Adipocyte (in vitro differentiated cells): Measurements from ENCODE around the gene RPS10.
A peak's percentile ranks its signal among the peaks of the same experiment; 100 is the strongest.

Source experiments
- DNase-seq: peaks from one replicate; pipeline ENCODE4 v3.0.0-alpha.2; 2015; ENCODE audit warnings: low read depth
- H3K27me3 ChIP-seq: replicated peaks from 2 replicates; pipeline ENCODE4 v1.7.0; 2013; ENCODE audit warnings: mild to moderate bottlenecking, low read length, moderate library complexity; ENCODE audit not compliant: control insufficient read depth, insufficient read depth
- H3K36me3 ChIP-seq: 2 replicates; pipeline ENCODE4 v1.7.0; 2013; ENCODE audit warnings: low read length, mild to moderate bottlenecking, moderate library complexity; ENCODE audit not compliant: control insufficient read depth, insufficient read depth, severe bottlenecking
- H3K4me1 ChIP-seq: 2 replicates; pipeline ENCODE4 v1.7.0; 2013; ENCODE audit warnings: mild to moderate bottlenecking, low read length, moderate library complexity; ENCODE audit not compliant: control insufficient read depth, insufficient read depth
- H3K4me3 ChIP-seq: 2 replicates; pipeline ENCODE4 v1.7.0; 2013; ENCODE audit warnings: mild to moderate bottlenecking, low read length, moderate library complexity
- H3K9ac ChIP-seq: 2 replicates; pipeline ENCODE4 v1.7.0; 2013; ENCODE audit warnings: mild to moderate bottlenecking, low read length, moderate library complexity
- H3K9me3 ChIP-seq: 2 replicates; pipeline ENCODE4 v1.7.0; 2013; ENCODE audit warnings: mild to moderate bottlenecking, low read length, moderate library complexity; ENCODE audit not compliant: control insufficient read depth

RPS10 gene

DNA sequence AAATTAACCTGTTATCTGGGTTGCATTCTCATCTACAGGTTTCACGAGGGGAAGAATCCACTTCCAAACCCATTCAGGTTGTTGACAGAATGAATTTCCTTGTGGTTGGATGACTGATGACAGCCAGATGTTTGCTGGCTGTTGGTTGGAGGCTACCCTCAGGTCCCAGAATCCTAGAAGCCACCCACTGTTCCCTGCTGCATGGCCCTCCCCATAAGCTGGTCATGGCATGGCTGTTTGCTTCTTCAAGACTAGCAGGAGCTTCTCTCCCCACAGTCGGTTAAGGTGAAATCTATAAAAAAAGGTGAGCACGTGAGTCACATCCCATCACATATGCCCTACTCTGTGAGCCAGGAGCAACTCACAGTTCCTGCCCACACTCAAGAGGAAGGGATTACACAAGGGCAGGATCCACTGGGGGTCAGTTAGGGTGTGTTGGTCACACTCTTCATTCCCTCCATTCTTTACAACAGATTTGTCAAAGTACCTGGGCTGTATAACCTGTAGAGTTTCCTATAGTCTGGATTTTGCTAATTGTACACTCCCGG lies 19.5 kb upstream of the RPS10 start:
- Histone ChIP-seq H3K9me3 (no peaks in the 10 kb centered on the region), H3K9ac (no peak overlapping the region), H3K27me3 (peaks cover 23% of the 10 kb centered on the region), H3K36me3 (no peaks in the 10 kb centered on the region), H3K4me1 (no peaks in the 10 kb centered on the region), H3K4me3 (no peak overlapping the region)
- DNase-seq = no peak

DNA sequence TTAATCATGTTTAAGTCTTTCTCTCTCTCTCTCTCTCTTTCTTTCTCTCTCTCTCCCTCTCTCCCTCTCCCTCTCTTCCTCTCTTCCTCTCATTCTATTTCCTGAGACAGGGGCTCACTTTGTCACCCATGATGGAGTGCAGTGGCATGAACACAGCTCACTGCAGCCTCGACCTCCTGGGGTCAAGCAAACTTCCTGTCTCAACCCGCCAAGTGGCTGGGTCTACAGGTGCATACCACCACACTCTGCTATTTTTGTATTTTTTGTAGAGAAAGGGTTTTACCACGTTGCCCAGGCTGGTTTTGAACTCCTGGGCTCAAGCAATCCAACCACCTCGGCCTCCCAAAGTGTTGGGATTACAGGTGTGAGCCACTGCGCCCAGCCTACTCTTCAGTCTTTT lies 15.7 kb upstream of the RPS10 start:
- H3K9ac ChIP-seq = no peak overlapping the region
- no peak for DNase-seq
- H3K4me1 ChIP-seq = no peaks in the 10 kb centered on the region

GRCh38 chr6:34439442-34439841 lies 13.6 kb upstream of the RPS10 start:
- Histone ChIP-seq H3K4me3 (no peak overlapping the region), H3K9me3 (no peaks in the 10 kb centered on the region), H3K36me3 (no peaks in the 10 kb centered on the region), H3K9ac (no peak overlapping the region), H3K27me3 (no peaks in the 10 kb centered on the region), H3K4me1 (no peaks in the 10 kb centered on the region)
- no peak for DNase-seq

More for the DNA sequence above, 15.7 kb upstream of the RPS10 start:
- H3K27me3 ChIP-seq = peaks cover 3% of the 10 kb centered on the region
- H3K36me3 ChIP-seq = no peaks in the 10 kb centered on the region
- no peak overlapping the region for H3K4me3 ChIP-seq
- no peaks in the 10 kb centered on the region for H3K9me3 ChIP-seq

DNA sequence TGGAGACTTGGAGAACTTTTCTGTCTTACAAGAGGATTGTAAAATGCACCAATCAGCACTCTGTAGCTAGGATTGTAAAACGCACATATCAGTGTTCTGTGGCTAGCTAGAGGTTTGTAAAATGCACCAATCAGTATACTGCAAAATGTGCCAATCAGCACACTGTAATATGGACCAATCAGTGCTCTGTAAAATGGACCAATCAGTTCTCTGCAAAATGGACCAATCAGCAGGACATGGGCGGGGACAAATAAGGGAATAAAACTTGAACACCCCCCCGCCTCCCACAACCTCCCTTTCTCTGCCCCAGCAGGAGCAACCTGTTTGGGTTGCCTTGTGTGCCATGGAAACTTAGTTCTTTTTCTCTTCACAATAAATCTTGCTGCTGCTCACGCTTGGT lies 12.8 kb upstream of the RPS10 start:
- no peaks in the 10 kb centered on the region for H3K27me3 ChIP-seq
- DNase-seq = no peak
- no peaks in the 10 kb centered on the region for H3K9me3 ChIP-seq
- H3K36me3 ChIP-seq = no peaks in the 10 kb centered on the region
- no peaks in the 10 kb centered on the region for H3K4me1 ChIP-seq
- no peak overlapping the region for H3K9ac ChIP-seq
- H3K4me3 ChIP-seq = no peak overlapping the region

- DNase-seq = no peak
- H3K27me3 ChIP-seq = peaks cover 2% of the 10 kb centered on the region
- no peaks in the 10 kb centered on the region for H3K4me1 ChIP-seq
- H3K36me3 ChIP-seq = no peaks in the 10 kb centered on the region
- no peak overlapping the region for H3K9ac ChIP-seq
- H3K4me3 ChIP-seq = no peak overlapping the region
- H3K9me3 ChIP-seq = no peaks in the 10 kb centered on the region
These were observed 11.7 kb upstream of the RPS10 start for GRCh38 chr6:34437644-34437970.

GRCh38 chr6:34436803-34437643 lies 11.2 kb upstream of the RPS10 start:
- Histone ChIP-seq H3K36me3 (no peaks in the 10 kb centered on the region), H3K4me3 (no peak overlapping the region), H3K9me3 (no peaks in the 10 kb centered on the region), H3K9ac (no peak overlapping the region), H3K27me3 (peaks cover 6% of the 10 kb centered on the region), H3K4me1 (no peaks in the 10 kb centered on the region)
- no peak for DNase-seq

DNA sequence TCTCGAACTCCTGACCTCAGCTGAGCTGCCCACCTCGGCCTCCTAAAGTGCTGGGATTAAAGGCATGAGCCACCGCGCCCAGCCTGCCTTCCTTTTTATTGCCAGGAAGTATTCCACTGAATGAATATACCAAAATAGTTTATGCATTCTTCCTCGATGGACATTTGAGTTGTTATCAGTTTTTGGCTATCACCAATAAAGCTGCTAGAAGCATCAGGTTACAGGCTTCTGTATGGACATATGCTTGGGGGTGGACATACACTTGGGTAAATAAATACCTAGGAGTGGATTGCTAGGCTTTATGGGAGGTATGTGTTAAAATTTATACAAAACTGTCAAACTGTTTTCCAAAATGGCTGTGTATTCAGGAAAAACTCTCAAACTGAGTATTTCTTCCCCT lies 10.0 kb upstream of the RPS10 start:
- no peak overlapping the region for H3K4me3 ChIP-seq
- peaks cover 7% of the 10 kb centered on the region for H3K9me3 ChIP-seq
- no peak overlapping the region for H3K9ac ChIP-seq
- H3K4me1 ChIP-seq = no peaks in the 10 kb centered on the region
- H3K27me3 ChIP-seq = peaks cover 10% of the 10 kb centered on the region
- DNase-seq = no peak
- H3K36me3 ChIP-seq = no peaks in the 10 kb centered on the region

- H3K4me1 ChIP-seq = peaks cover 19% of the 10 kb centered on the region
- no peaks in the 10 kb centered on the region for H3K9me3 ChIP-seq
- peak overlapping the region; percentile 93 for H3K9ac ChIP-seq
- H3K36me3 ChIP-seq = peaks cover 45% of the 10 kb centered on the region
- DNase-seq = no peak
- H3K4me3 ChIP-seq = peak overlapping the region; percentile 86
- no peaks in the 10 kb centered on the region for H3K27me3 ChIP-seq
These were observed 754 bp downstream of the RPS10 start for GRCh38 chr6:34425132-34425497.

GRCh38 chr6:34424200-34425131 lies 1.4 kb downstream of the RPS10 start:
- no peaks in the 10 kb centered on the region for H3K27me3 ChIP-seq
- no peaks in the 10 kb centered on the region for H3K9me3 ChIP-seq
- H3K4me1 ChIP-seq = peaks cover 19% of the 10 kb centered on the region
- H3K4me3 ChIP-seq = peak overlapping the region; percentile 86
- H3K9ac ChIP-seq = peak overlapping the region; percentile 93
- DNase-seq = no peak
- peaks cover 51% of the 10 kb centered on the region for H3K36me3 ChIP-seq

DNA sequence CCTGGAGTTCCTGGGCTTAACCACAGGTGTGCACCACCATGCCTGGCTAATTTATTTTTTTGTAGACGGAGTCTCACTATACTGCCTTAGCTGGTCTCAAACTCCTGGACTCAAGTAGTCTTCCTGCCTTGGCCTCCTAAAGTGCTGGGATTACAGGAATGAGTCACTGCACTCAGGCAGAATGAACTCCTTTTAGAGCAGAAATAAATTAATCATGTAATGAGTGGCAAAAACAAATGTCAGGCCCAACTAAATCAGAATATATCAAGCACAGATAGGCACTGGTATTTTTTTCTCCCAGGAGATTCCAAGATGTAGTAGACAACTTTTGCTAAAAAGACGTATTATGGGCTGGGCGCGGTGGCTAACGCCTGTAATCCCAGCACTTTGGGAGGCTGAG lies 2.6 kb downstream of the RPS10 start:
- no peak for DNase-seq
- Histone ChIP-seq H3K36me3 (peaks cover 62% of the 10 kb centered on the region), H3K27me3 (no peaks in the 10 kb centered on the region), H3K9me3 (no peaks in the 10 kb centered on the region), H3K9ac (peak overlapping the region; percentile 93), H3K4me1 (peaks cover 19% of the 10 kb centered on the region), H3K4me3 (no peak overlapping the region)

DNA sequence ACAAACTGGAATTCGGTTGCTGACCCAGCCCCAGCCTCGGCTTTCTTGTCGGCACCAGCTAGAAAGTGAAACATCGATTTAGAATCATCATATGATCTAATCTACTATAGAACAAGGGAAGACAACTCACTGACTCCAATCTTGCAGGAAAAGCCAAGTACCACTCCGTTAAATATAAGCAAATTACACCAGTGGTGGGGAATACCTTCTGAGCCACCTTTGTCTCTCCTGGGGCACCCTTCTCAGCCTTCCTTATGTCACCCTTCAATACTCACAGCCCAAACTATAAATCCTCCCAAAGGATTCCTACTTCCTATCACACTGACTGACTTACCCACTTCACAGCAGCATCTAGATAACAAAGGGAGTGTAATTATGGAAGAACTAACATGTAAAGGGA lies 7.5 kb downstream of the RPS10 start:
- no peaks in the 10 kb centered on the region for H3K27me3 ChIP-seq
- no peak overlapping the region for H3K4me3 ChIP-seq
- peaks cover 11% of the 10 kb centered on the region for H3K4me1 ChIP-seq
- no peak for DNase-seq
- H3K9me3 ChIP-seq = no peaks in the 10 kb centered on the region
- H3K9ac ChIP-seq = peak overlapping the region; percentile 19
- H3K36me3 ChIP-seq = peaks cover 73% of the 10 kb centered on the region
